Glutamatergic neuron (in vitro differentiated cells): ENCODE measurements around the gene TSPAN18. TPM values are rescaled to one million over a fixed set of nuclear protein-coding genes. Genes with fewer than 3 reads are reported as not detected.

Experiments used
- DNase-seq: peaks from one replicate; pipeline ENCODE4 v3.0.0; 2022
- H3K27ac Mint-ChIP-seq: one replicate; pipeline ENCODE4 v1.8.0; 2020; ENCODE audit warnings: mild to moderate bottlenecking, mixed read lengths, inconsistent platforms; ENCODE audit not compliant: unreplicated experiment
- H3K27me3 Mint-ChIP-seq: one replicate; pipeline ENCODE4 v1.8.0; 2020; ENCODE audit warnings: mild to moderate bottlenecking, moderate library complexity, mixed read lengths, inconsistent platforms; ENCODE audit not compliant: unreplicated experiment
- H3K36me3 Mint-ChIP-seq: one replicate; pipeline ENCODE4 v1.8.0; 2020; ENCODE audit warnings: mild to moderate bottlenecking, mixed read lengths, inconsistent platforms; ENCODE audit not compliant: unreplicated experiment
- H3K4me1 Mint-ChIP-seq: one replicate; pipeline ENCODE4 v1.8.0; 2020; ENCODE audit warnings: mild to moderate bottlenecking, low read depth, mixed read lengths, inconsistent platforms; ENCODE audit not compliant: unreplicated experiment
- H3K4me3 Mint-ChIP-seq: one replicate; pipeline ENCODE4 v1.8.0; 2020; ENCODE audit warnings: mild to moderate bottlenecking, mixed read lengths, inconsistent platforms; ENCODE audit not compliant: unreplicated experiment
- H3K9me3 Mint-ChIP-seq: one replicate; pipeline ENCODE4 v1.8.0; 2020; ENCODE audit warnings: mild to moderate bottlenecking, moderate library complexity, mixed read lengths, inconsistent platforms; ENCODE audit not compliant: unreplicated experiment
- CTCF ChIP-seq: fragments of 200-600 bp; sonication (generic); IDR thresholded peaks from one replicate; pipeline ENCODE4 v1.5.0; 2021; ENCODE audit not compliant: partially characterized antibody, unreplicated experiment
- total RNA-seq: library from RNA; stranded (reverse); fragmentation: NEBNext Ultra II Directional; extraction: Animal tissue kit (Norgen Biotek cat#: 25700); gene quantifications from one replicate; pipeline ENCODE4 v1.2.1, GENCODE V29; 2021; ENCODE audit not compliant: unreplicated experiment

Gene TSPAN18
- total RNA-seq, 1 donor from 2014 or later = 80.4 TPM

GRCh38 chr11:44811841-44812448, 85.2 kb downstream of the TSPAN18 start:
- H3K27me3 Mint-ChIP-seq = peaks cover 17% of the 10 kb centered on the region
- H3K9me3 Mint-ChIP-seq = peaks cover 14% of the 10 kb centered on the region
- H3K4me1 Mint-ChIP-seq = peaks cover 52% of the 10 kb centered on the region
- TF ChIP-seq CTCF = no peak
- DNase-seq = no peak
- no peaks in the 10 kb centered on the region for H3K36me3 Mint-ChIP-seq
- H3K27ac Mint-ChIP-seq = peak overlapping the region; percentile 64
- peak overlapping the region; percentile 28 for H3K4me3 Mint-ChIP-seq

- H3K27me3 Mint-ChIP-seq = peaks cover 17% of the 10 kb centered on the region
- no peaks in the 10 kb centered on the region for H3K36me3 Mint-ChIP-seq
- H3K4me3 Mint-ChIP-seq = no peak overlapping the region
- no peak for DNase-seq
- peaks cover 52% of the 10 kb centered on the region for H3K4me1 Mint-ChIP-seq
- no peak for TF ChIP-seq CTCF
- H3K27ac Mint-ChIP-seq = peak overlapping the region; percentile 72
- H3K9me3 Mint-ChIP-seq = peaks cover 14% of the 10 kb centered on the region
Measured at GRCh38 chr11:44812971-44813370, 86.2 kb downstream of the TSPAN18 start.

DNA sequence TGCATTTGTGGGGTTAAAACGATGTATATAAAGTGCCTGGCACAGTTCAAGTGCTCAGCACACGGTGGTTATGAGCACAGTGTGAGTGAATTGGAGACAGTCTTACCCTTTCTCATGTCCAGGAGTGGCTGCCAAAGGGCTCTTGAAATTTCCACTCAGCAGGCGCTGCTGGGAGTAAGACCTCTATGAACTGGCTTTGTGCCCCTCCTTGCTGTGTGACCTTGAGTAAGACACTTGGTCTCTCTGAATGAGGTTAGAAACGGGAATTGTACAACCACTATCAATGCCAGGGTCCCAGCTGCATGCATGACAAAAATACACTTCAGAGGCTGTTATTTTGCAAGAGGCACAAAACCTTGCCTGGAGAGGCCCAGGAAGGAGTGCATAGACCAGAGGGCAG, 86.6 kb downstream of the TSPAN18 start:
- peaks cover 14% of the 10 kb centered on the region for H3K9me3 Mint-ChIP-seq
- no peak for DNase-seq
- peaks cover 52% of the 10 kb centered on the region for H3K4me1 Mint-ChIP-seq
- no peak for TF ChIP-seq CTCF
- no peaks in the 10 kb centered on the region for H3K36me3 Mint-ChIP-seq
- H3K4me3 Mint-ChIP-seq = no peak overlapping the region
- H3K27ac Mint-ChIP-seq = peak overlapping the region; percentile 72
- peaks cover 17% of the 10 kb centered on the region for H3K27me3 Mint-ChIP-seq

- no peak for DNase-seq
- peaks cover 15% of the 10 kb centered on the region for H3K9me3 Mint-ChIP-seq
- no peak for TF ChIP-seq CTCF
- peak overlapping the region; percentile 71 for H3K27ac Mint-ChIP-seq
- H3K4me3 Mint-ChIP-seq = peak overlapping the region; percentile 31
- peaks cover 19% of the 10 kb centered on the region for H3K27me3 Mint-ChIP-seq
- H3K36me3 Mint-ChIP-seq = no peaks in the 10 kb centered on the region
- peaks cover 52% of the 10 kb centered on the region for H3K4me1 Mint-ChIP-seq
Measured at GRCh38 chr11:44814881-44815592, 88.3 kb downstream of the TSPAN18 start.

- DNase-seq = no peak
- H3K4me3 Mint-ChIP-seq = no peak overlapping the region
- H3K27me3 Mint-ChIP-seq = peaks cover 21% of the 10 kb centered on the region
- no peaks in the 10 kb centered on the region for H3K36me3 Mint-ChIP-seq
- peaks cover 13% of the 10 kb centered on the region for H3K9me3 Mint-ChIP-seq
- no peak overlapping the region for H3K27ac Mint-ChIP-seq
- H3K4me1 Mint-ChIP-seq = peaks cover 47% of the 10 kb centered on the region
- TF ChIP-seq CTCF = no peak
Measured at GRCh38 chr11:44815917-44816456, 89.2 kb downstream of the TSPAN18 start.
